NB4 (cell line): ENCODE measurements around the gene POMGNT2.
"Not testable (repeated sequence)": the region's sequence is repeated elsewhere in the genome, so short reads cannot be mapped to it uniquely, and the experiment has no call there.

Experiments used
- DNase-seq: peaks from one replicate; pipeline ENCODE4 v3.0.0; 2010; ENCODE audit warnings: low read depth
- H3K4me3 ChIP-seq: one replicate; pipeline ENCODE4 v1.5.1; 2011; ENCODE audit warnings: mild to moderate bottlenecking, low read depth, low read length, moderate library complexity
- CTCF ChIP-seq: IDR thresholded peaks from one replicate; pipeline ENCODE4 v1.5.1; 2012; ENCODE audit warnings: low read depth, low read length
- MAX ChIP-seq: IDR thresholded peaks from 2 replicates; pipeline ENCODE4 v1.6.1; 2011; ENCODE audit warnings: low read depth, low read length
- MYC ChIP-seq: IDR thresholded peaks from 2 replicates; pipeline ENCODE4 v1.6.1; 2011; ENCODE audit warnings: low read depth, low read length
- POLR2A ChIP-seq: IDR thresholded peaks from 2 replicates; pipeline ENCODE4 v1.6.1; 2011; ENCODE audit warnings: mild to moderate bottlenecking; ENCODE audit not compliant: insufficient read length; ENCODE audit errors: extremely low read depth

The POMGNT2 gene

GRCh38 chr3:43074482-43074881 is 31.4 kb downstream of the POMGNT2 start:
- TF ChIP-seq CTCF (no peak), MYC (no peak), POLR2A (no peak), MAX (no peak)
- no peak for DNase-seq
- H3K4me3 ChIP-seq, result no peak overlapping the region

- DNase-seq, result no peak
- TF ChIP-seq POLR2A (no peak), MAX (no peak), CTCF (no peak), MYC (no peak)
- H3K4me3 ChIP-seq, result no peak overlapping the region
Observed at GRCh38 chr3:43073836-43074220, 32.1 kb downstream of the POMGNT2 start.

GRCh38 chr3:43073116-43073835 is 32.6 kb downstream of the POMGNT2 start:
- no peak for TF ChIP-seq MYC
- TF ChIP-seq CTCF, result no peak
- TF ChIP-seq MAX, result no peak
- TF ChIP-seq POLR2A, result no peak
- no peak overlapping the region for H3K4me3 ChIP-seq
- no peak for DNase-seq

- no peak for DNase-seq
- TF ChIP-seq MYC, result no peak
- TF ChIP-seq MAX, result no peak
- TF ChIP-seq CTCF, result no peak
- TF ChIP-seq POLR2A, result no peak
- no peak overlapping the region for H3K4me3 ChIP-seq
Observed at GRCh38 chr3:43072361-43072760, 33.5 kb downstream of the POMGNT2 start.

- H3K4me3 ChIP-seq, result no peak overlapping the region
- no peak for TF ChIP-seq POLR2A
- TF ChIP-seq CTCF, result peak; percentile 28
- DNase-seq, result peak; percentile 8
Observed at GRCh38 chr3:43071313-43071893, 34.5 kb downstream of the POMGNT2 start.

- not testable (repeated sequence) for H3K4me3 ChIP-seq, DNase-seq
Observed at GRCh38 chr3:43070670-43071069, 35.2 kb downstream of the POMGNT2 start.
